Prostate gland (tissue), 2 donors: ENCODE results near the gene SRGAP3.

ENCODE experiments used
- CTCF ChIP-seq, 4 experiments: fragments of 200-600 bp in 2 of 4; fragments of 450-650 bp in 2 of 4; sonication (generic) in 2 of 4; IDR thresholded peaks; 1 replicate in 3 of 4; 2 replicates in 1 of 4; pipeline ENCODE4 v1.5.1; 2016 to 2019; ENCODE audit warnings: antibody characterized with exemption in 4 of 4, mild to moderate bottlenecking in 2 of 4, moderate library complexity in 2 of 4
- POLR2A ChIP-seq: fragments of 450-650 bp; IDR thresholded peaks from one replicate; pipeline ENCODE4 v1.6.1; 2016; ENCODE audit warnings: antibody characterized with exemption, mild to moderate bottlenecking
- POLR2AphosphoS5 ChIP-seq: sonication (generic); formaldehyde crosslinking; IDR thresholded peaks from one replicate; pipeline ENCODE4 v1.6.1; 2017; ENCODE audit warnings: antibody characterized with exemption

GRCh38 chr3:9122732-9123364, 126.6 kb downstream of the SRGAP3 start:
- TF ChIP-seq POLR2A = no peak
- TF ChIP-seq CTCF (IDR thresholded peaks at IDR 0.05) = no peak
- no peak for TF ChIP-seq POLR2AphosphoS5
